IMR-90 (cell line): ENCODE results near the gene PPM1L. TPM values are rescaled to one million over a fixed set of nuclear protein-coding genes. Genes with fewer than 3 reads are reported as not detected.

Experiments
- ATAC-seq: fragments of 200-7000 bp; cut with Tn5 transposase; 2 replicates; pipeline ENCODE4 v1.9.1; 2020; ENCODE audit warnings: low read depth, mild to moderate bottlenecking, moderate library complexity
- BruUV-seq: library from RNA; stranded (reverse); fragments of 400-500 nt; replicated peaks from 2 replicates; lab custom pipeline; 2021; lab: Mats Ljungman, UMichigan
- CTCF ChIA-PET: fragments of 300-600 bp; formaldehyde crosslinking; extraction: SDS; loops from one replicate; lab custom pipeline; 2021; ENCODE audit warnings: antibody characterized with exemption; lab: Yijun Ruan, JAX
- POLR2A ChIA-PET: fragments of 300-600 bp; sonication (Branson Sonifier 250); formaldehyde crosslinking; loops from one replicate; lab custom pipeline; 2022; ENCODE audit warnings: antibody characterized with exemption; ENCODE audit not compliant: unreplicated experiment; lab: Charles Lee
- DNase-seq: peaks from one replicate; pipeline ENCODE4 v3.0.0; 2013
- H2AFZ ChIP-seq: replicated peaks from 2 replicates; pipeline ENCODE3; 2013; ENCODE audit warnings: low read length, mild to moderate bottlenecking; ENCODE audit not compliant: poor library complexity
- H2AK5ac ChIP-seq: 2 replicates; pipeline ENCODE4 v1.6.1; 2013; ENCODE audit warnings: low read depth, low read length, inconsistent platforms
- H2AK9ac ChIP-seq: replicated peaks from 2 replicates; pipeline ENCODE3; 2013; ENCODE audit warnings: mild to moderate bottlenecking, low read depth, low read length, moderate library complexity; ENCODE audit not compliant: poor library complexity
- H2BK120ac ChIP-seq: 2 replicates; pipeline ENCODE4 v1.6.1; 2013; ENCODE audit warnings: low read depth, low read length, inconsistent platforms
- H2BK15ac ChIP-seq: 3 replicates; pipeline ENCODE4 v1.6.1; 2013; ENCODE audit warnings: low read depth, low read length, inconsistent platforms
- H2BK20ac ChIP-seq: 2 replicates; pipeline ENCODE4 v1.6.1; 2013; ENCODE audit warnings: low read depth, mild to moderate bottlenecking, inconsistent platforms, low read length, moderate library complexity
- H2BK5ac ChIP-seq: 2 replicates; pipeline ENCODE4 v1.6.1; 2013; ENCODE audit warnings: mild to moderate bottlenecking, low read depth, low read length, inconsistent platforms; ENCODE audit not compliant: poor library complexity, severe bottlenecking
- H3K14ac ChIP-seq: replicated peaks from 2 replicates; pipeline ENCODE4 v1.6.1; 2013; ENCODE audit warnings: low read depth, low read length, inconsistent platforms
- H3K18ac ChIP-seq: 2 replicates; pipeline ENCODE4 v1.6.1; 2013; ENCODE audit warnings: low read depth, low read length, control low read depth
- H3K23ac ChIP-seq: 2 replicates; pipeline ENCODE4 v1.6.1; 2013; ENCODE audit warnings: low read depth, low read length, inconsistent platforms
- H3K27ac ChIP-seq: 2 replicates; pipeline ENCODE4 v1.5.1; 2013; ENCODE audit warnings: mild to moderate bottlenecking, control low read depth, low read length; ENCODE audit not compliant: insufficient read depth
- H3K27me3 ChIP-seq: 2 replicates; pipeline ENCODE4 v1.6.1; 2013; ENCODE audit warnings: low read length; ENCODE audit not compliant: control insufficient read depth, insufficient read depth
- H3K36me3 ChIP-seq: 2 replicates; pipeline ENCODE4 v1.6.1; 2013; ENCODE audit warnings: low read length, mixed read lengths; ENCODE audit not compliant: control insufficient read depth, insufficient read depth
- H3K4ac ChIP-seq: 2 replicates; pipeline ENCODE4 v1.6.1; 2013; ENCODE audit warnings: low read depth, low read length, inconsistent platforms
- H3K4me1 ChIP-seq: 2 replicates; pipeline ENCODE4 v1.6.1; 2013; ENCODE audit warnings: low read length, mixed read lengths; ENCODE audit not compliant: control insufficient read depth, insufficient read depth
- H3K4me2 ChIP-seq: 2 replicates; pipeline ENCODE4 v1.6.1; 2013; ENCODE audit warnings: low read depth, mild to moderate bottlenecking, control low read depth, low read length, moderate library complexity
- H3K4me3 ChIP-seq: 2 replicates; pipeline ENCODE4 v1.5.1; 2013; ENCODE audit warnings: low read depth, mild to moderate bottlenecking, control low read depth, low read length, moderate library complexity; ENCODE audit not compliant: insufficient read depth
- H3K56ac ChIP-seq: 2 replicates; pipeline ENCODE4 v1.6.1; 2013; ENCODE audit warnings: low read length, inconsistent platforms; ENCODE audit not compliant: insufficient read depth; ENCODE audit errors: extremely low read depth
- H3K79me1 ChIP-seq, 2 experiments: 2 replicates each; pipeline ENCODE4 v1.6.1; 2013; ENCODE audit warnings: low read length in 2 of 2, inconsistent platforms in 1 of 2, low read depth in 1 of 2
- H3K9ac ChIP-seq: 2 replicates; pipeline ENCODE4 v1.6.1; 2013; ENCODE audit warnings: low read depth, low read length, control low read depth
- H3K9me1 ChIP-seq: 2 replicates; pipeline ENCODE4 v1.6.1; 2013; ENCODE audit warnings: low read length, inconsistent platforms; ENCODE audit not compliant: insufficient read depth
- H3K9me3 ChIP-seq: 2 replicates; pipeline ENCODE4 v1.6.1; 2013; ENCODE audit warnings: low read length; ENCODE audit not compliant: control insufficient read depth, insufficient read depth
- H4K20me1 ChIP-seq: 2 replicates; pipeline ENCODE4 v1.6.1; 2013; ENCODE audit warnings: low read length, inconsistent platforms; ENCODE audit not compliant: insufficient read depth
- H4K5ac ChIP-seq: 2 replicates; pipeline ENCODE4 v1.6.1; 2013; ENCODE audit warnings: mild to moderate bottlenecking, low read depth, low read length, control low read depth
- H4K8ac ChIP-seq, 2 experiments: 2 replicates each; pipeline ENCODE4 v1.6.1; 2013; ENCODE audit warnings: low read depth in 2 of 2, low read length in 2 of 2, control low read depth in 1 of 2, inconsistent platforms in 1 of 2
- H4K91ac ChIP-seq: 2 replicates; pipeline ENCODE4 v1.6.1; 2013; ENCODE audit warnings: low read depth, low read length, inconsistent platforms; ENCODE audit not compliant: insufficient read depth
- BHLHE40 ChIP-seq: fragments of 150-350 bp; IDR thresholded peaks from 2 replicates; pipeline ENCODE4 v1.6.1; 2016; ENCODE audit warnings: mild to moderate bottlenecking, low read depth, low read length
- CHD1 ChIP-seq: IDR thresholded peaks from 2 replicates; pipeline ENCODE4 v1.6.1; 2012; ENCODE audit warnings: low read depth, low read length, improper control_type of control experiment
- FOS ChIP-seq: fragments of 150-350 bp; IDR thresholded peaks from 2 replicates; pipeline ENCODE4 v1.6.1; 2016; ENCODE audit warnings: low read depth, low read length
- MAFK ChIP-seq: IDR thresholded peaks from 2 replicates; pipeline ENCODE4 v1.6.1; 2012; ENCODE audit warnings: low read depth, low read length, improper control_type of control experiment
- MXI1 ChIP-seq: IDR thresholded peaks from 2 replicates; pipeline ENCODE4 v1.6.1; 2012; ENCODE audit warnings: low read depth, mild to moderate bottlenecking, low read length, moderate library complexity, borderline replicate concordance
- RAD21 ChIP-seq: IDR thresholded peaks from 2 replicates; pipeline ENCODE4 v1.6.1; 2012; ENCODE audit warnings: low read length, improper control_type of control experiment
- RFX5 ChIP-seq: IDR thresholded peaks from 2 replicates; pipeline ENCODE4 v1.8.0; 2012; ENCODE audit warnings: low read depth, mild to moderate bottlenecking, low read length, moderate library complexity
- USF2 ChIP-seq: fragments of 150-350 bp; IDR thresholded peaks from 2 replicates; pipeline ENCODE4 v1.6.1; 2017; ENCODE audit warnings: mild to moderate bottlenecking, antibody characterized with exemption, low read length, low read depth
- WGBS, 2 experiments: methylation state at CpG; one replicate each; pipeline versions ENCODE4 v1.1.5 to v1.1.7; 2013; ENCODE audit warnings: missing lambda C conversion rate in 2 of 2; ENCODE audit not compliant: insufficient read length in 1 of 2; ENCODE audit errors: extremely low coverage in 2 of 2; 5-methylcytosine and 5-hydroxymethylcytosine counted together
- dilution Hi-C: fragments of 300-500 bp; cut with HindIII; formaldehyde crosslinking; loops from one replicate; pipeline ENCODE4 v1.14.3; 2018; ENCODE audit warnings: low sequenced_read_pairs; ENCODE audit not compliant: unreplicated experiment
- in situ Hi-C: fragments of 300-500 bp; cut with MboI; formaldehyde crosslinking; loops from 3 replicates; pipeline ENCODE4 v1.14.3; 2019; ENCODE audit warnings: low sequenced_read_pairs, inconsistent platforms, mixed read lengths
- intact Hi-C: fragments of 100-400 bp; cut with micrococcal nuclease; formaldehyde crosslinking; loops from 2 replicates; pipeline ENCODE4 v1.10.0; 2022
- polyA plus RNA-seq, 3 experiments: library from polyadenylated mRNA; depleted of rRNA; stranded (reverse); fragments of >200 nt; gene quantifications; 2 replicates each; pipeline ENCODE4 v1.2.3, GENCODE V29; 2012; ENCODE audit warnings: low replicate concordance in 1 of 3
- total RNA-seq: library from RNA; depleted of rRNA; stranded (reverse); fragments of >200 nt; gene quantifications from 2 replicates; pipeline ENCODE4 v1.2.3, GENCODE V29; 2012

Gene PPM1L
- total and polyA plus RNA-seq, 2 of the 4 experiments (the other 2 are of a cell fraction) = 0.14 to 0.18 TPM

- Histone ChIP-seq H2AK5ac (no peak overlapping the region), H2BK15ac (no peak overlapping the region), H4K20me1 (no peaks in the 10 kb centered on the region), H3K56ac (no peak overlapping the region), H3K9me3 (no peaks in the 10 kb centered on the region), H3K23ac (no peak overlapping the region), H3K4me3 (no peak overlapping the region), H3K4ac (no peak overlapping the region), H3K9ac (no peak overlapping the region), H2AK9ac (no peak overlapping the region), H3K79me1 (no peaks in the 10 kb centered on the region), H3K36me3 (no peaks in the 10 kb centered on the region), H2BK120ac (no peak overlapping the region), H3K9me1 (no peaks in the 10 kb centered on the region), H3K27ac (no peak overlapping the region), H3K27me3 (no peaks in the 10 kb centered on the region), H3K4me2 (no peak overlapping the region), H4K91ac (no peak overlapping the region), H4K5ac (no peak overlapping the region), H4K8ac (no peak overlapping the region), H3K18ac (no peak overlapping the region), H2BK20ac (no peak overlapping the region), H3K14ac (no peak overlapping the region), H2BK5ac (no peak overlapping the region), H3K4me1 (no peaks in the 10 kb centered on the region), H2AFZ (no peak overlapping the region)
- no peak for TF ChIP-seq MXI1
- no peak for TF ChIP-seq MAFK
- TF ChIP-seq RAD21 = no peak
- TF ChIP-seq CHD1 = no peak
- no peak for TF ChIP-seq RFX5
- TF ChIP-seq USF2 = no peak
- TF ChIP-seq BHLHE40 = no peak
- no peak for TF ChIP-seq FOS
- intact Hi-C loops = no loop called here
- ChIA-PET CTCF (no interaction called here), POLR2A (no interaction called here)
- dilution Hi-C loops = no loop called here
- DNase-seq (no peak), ATAC-seq (no peak)
- 57% methylated on average over 1 of the region's 5 CpGs; no CpG with 5 or more reads in 1 of the 2 experiments for WGBS, 2 experiments
- no TSS peak for BruUV-seq
- in situ Hi-C loops = no loop called here
These were observed 243.2 kb downstream of the PPM1L start for GRCh38 chr3:160999274-160999673.
